GM11168 (cell line): ENCODE results near the gene CDH22.

Experiments
- in situ Hi-C: fragments of 300-500 bp; cut with MboI; formaldehyde crosslinking; loops from one replicate; pipeline ENCODE4 v1.12.0; 2022; ENCODE audit warnings: low sequenced_read_pairs; ENCODE audit not compliant: unreplicated experiment

CDH22 gene

GRCh38 chr20:46206025-46206424 is 102.3 kb downstream of the CDH22 start:
- in situ Hi-C loops = no loop called here

- in situ Hi-C loops = no loop called here
Observed at GRCh38 chr20:46205349-46205748, 102.9 kb downstream of the CDH22 start.

- in situ Hi-C loops = no loop called here
Observed at GRCh38 chr20:46204594-46205186, 103.6 kb downstream of the CDH22 start.

- in situ Hi-C loops = no loop called here
Observed at GRCh38 chr20:46203510-46203837, 104.8 kb downstream of the CDH22 start.

- in situ Hi-C loops = no loop called here
Observed at GRCh38 chr20:46202766-46203509, 105.4 kb downstream of the CDH22 start.

- in situ Hi-C loops = no loop called here
Observed at GRCh38 chr20:46200582-46201570, 107.4 kb downstream of the CDH22 start.

GRCh38 chr20:46199198-46199597 is 109.1 kb downstream of the CDH22 start:
- in situ Hi-C loops = no loop called here

- in situ Hi-C loops = no loop called here
Observed at GRCh38 chr20:46196990-46197389, 111.3 kb downstream of the CDH22 start.

- in situ Hi-C loops = no loop called here
Observed at GRCh38 chr20:46195264-46196036, 112.8 kb downstream of the CDH22 start.

- in situ Hi-C loops = no loop called here
Observed at GRCh38 chr20:46194409-46194808, 113.9 kb downstream of the CDH22 start.

GRCh38 chr20:46192376-46192944 is 115.8 kb downstream of the CDH22 start:
- in situ Hi-C loops = no loop called here

GRCh38 chr20:46191611-46192010 is 116.7 kb downstream of the CDH22 start:
- in situ Hi-C loops = no loop called here

GRCh38 chr20:46191168-46191540 is 117.1 kb downstream of the CDH22 start:
- in situ Hi-C loops = no loop called here

- in situ Hi-C loops = no loop called here
Observed at GRCh38 chr20:46190478-46191167, 117.7 kb downstream of the CDH22 start.

- in situ Hi-C loops = no loop called here
Observed at GRCh38 chr20:46188866-46189541, 119.3 kb downstream of the CDH22 start.

- in situ Hi-C loops = no loop called here
Observed at GRCh38 chr20:46186210-46186609, 122.1 kb downstream of the CDH22 start.

GRCh38 chr20:46185353-46185752 is 122.9 kb downstream of the CDH22 start:
- in situ Hi-C loops = no loop called here

GRCh38 chr20:46183768-46184167 is 124.5 kb downstream of the CDH22 start:
- in situ Hi-C loops = no loop called here
